Kidney (tissue), 14 donors: ENCODE measurements around the gene NANS. TPM values are rescaled to one million over a fixed set of nuclear protein-coding genes. Genes with fewer than 3 reads are reported as not detected.

Source experiments
- DNase-seq, 5 donors: peaks; one replicate each; pipeline ENCODE4 v3.0.0-alpha.2; 2013 to 2020
- FAIRE-seq: peaks from 2 replicates; lab custom pipeline; 2012; peaks lifted over from hg19 to GRCh38; lab: Jason Lieb, UNC
- H3K27ac ChIP-seq, 2 donors: one replicate each; pipeline ENCODE4 v1.7.0; 2013; ENCODE audit warnings: low read depth in 2 of 2, low read length in 2 of 2, inconsistent platforms in 1 of 2
- H3K27me3 ChIP-seq: one replicate; pipeline ENCODE4 v1.7.1; 2013; ENCODE audit warnings: low read length, inconsistent platforms; ENCODE audit not compliant: control insufficient read depth, insufficient read depth
- H3K36me3 ChIP-seq, 3 donors: one replicate each; pipeline versions ENCODE4 v1.7.0 to v1.7.1; 2013; ENCODE audit warnings: low read length in 3 of 3, control low read depth in 1 of 3, inconsistent platforms in 1 of 3; ENCODE audit not compliant: insufficient read depth in 3 of 3, control insufficient read depth in 2 of 3
- H3K4me1 ChIP-seq, 3 donors: one replicate each; pipeline versions ENCODE4 v1.7.0 to v1.7.1; 2013; ENCODE audit warnings: low read length in 3 of 3, inconsistent platforms in 1 of 3, low read depth in 1 of 3; ENCODE audit not compliant: control insufficient read depth in 2 of 3, insufficient read depth in 2 of 3
- H3K4me3 ChIP-seq, 3 donors: one replicate each; pipeline versions ENCODE4 v1.7.0 to v1.8.1; 2013; ENCODE audit warnings: low read length in 3 of 3, control low read depth in 1 of 3, inconsistent platforms in 1 of 3
- H3K9ac ChIP-seq, 3 donors: one replicate each; pipeline versions ENCODE4 v1.7.0 to v1.7.1; 2013; ENCODE audit warnings: low read length in 3 of 3, control low read depth in 1 of 3, inconsistent platforms in 1 of 3
- H3K9me3 ChIP-seq, 3 donors: one replicate each; pipeline versions ENCODE4 v1.7.0 to v1.7.1; 2013; ENCODE audit warnings: low read length in 3 of 3, control low read depth in 1 of 3, inconsistent platforms in 1 of 3; ENCODE audit not compliant: control insufficient read depth in 2 of 3, insufficient read depth in 1 of 3
- intact Hi-C: fragments of 100-400 bp; cut with DNase I; formaldehyde crosslinking; loops from one replicate; pipeline ENCODE4 v1.11.1; 2022
- polyA plus RNA-seq: library from polyadenylated mRNA; stranded (reverse); fragments of 350-450 nt; fragmentation: Illumina TruSeq; extraction: RNeasy Lipid Tissue Mini Kit (QIAGEN cat#74804); gene quantifications from one replicate; pipeline ENCODE4 v1.2.3, GENCODE V29; 2014; ENCODE audit warnings: low read depth, low replicate concordance; ENCODE audit not compliant: insufficient read depth
- total RNA-seq: library from RNA; stranded (reverse); fragmentation: NEBNext Ultra II Directional; extraction: Animal tissue kit (Norgen Biotek cat#: 25700); gene quantifications from one replicate; pipeline ENCODE4 v1.2.1, GENCODE V29; 2021
- TF ChIP-seq, protein P1 (sequence below): IDR thresholded peaks from 3 replicates; pipeline ENCODE4 v1.5.1; 2012; ENCODE audit warnings: mild to moderate bottlenecking, moderate library complexity, borderline replicate concordance; ENCODE audit not compliant: insufficient read depth; ENCODE audit errors: extremely low read depth
- donor health status: control.
- donor health status: control.
- donor health status: control.
- donor health status: control.
- donor health status: control.
- donor health status: DM: yes; HTN: yes; CAD: no.
- donor health status: Normal renal cell carcinoma (clear cell type).

The NANS gene
- total and polyA plus RNA-seq, 2 donors from 2014 or later: 35.8 to 47.7 TPM

DNA sequence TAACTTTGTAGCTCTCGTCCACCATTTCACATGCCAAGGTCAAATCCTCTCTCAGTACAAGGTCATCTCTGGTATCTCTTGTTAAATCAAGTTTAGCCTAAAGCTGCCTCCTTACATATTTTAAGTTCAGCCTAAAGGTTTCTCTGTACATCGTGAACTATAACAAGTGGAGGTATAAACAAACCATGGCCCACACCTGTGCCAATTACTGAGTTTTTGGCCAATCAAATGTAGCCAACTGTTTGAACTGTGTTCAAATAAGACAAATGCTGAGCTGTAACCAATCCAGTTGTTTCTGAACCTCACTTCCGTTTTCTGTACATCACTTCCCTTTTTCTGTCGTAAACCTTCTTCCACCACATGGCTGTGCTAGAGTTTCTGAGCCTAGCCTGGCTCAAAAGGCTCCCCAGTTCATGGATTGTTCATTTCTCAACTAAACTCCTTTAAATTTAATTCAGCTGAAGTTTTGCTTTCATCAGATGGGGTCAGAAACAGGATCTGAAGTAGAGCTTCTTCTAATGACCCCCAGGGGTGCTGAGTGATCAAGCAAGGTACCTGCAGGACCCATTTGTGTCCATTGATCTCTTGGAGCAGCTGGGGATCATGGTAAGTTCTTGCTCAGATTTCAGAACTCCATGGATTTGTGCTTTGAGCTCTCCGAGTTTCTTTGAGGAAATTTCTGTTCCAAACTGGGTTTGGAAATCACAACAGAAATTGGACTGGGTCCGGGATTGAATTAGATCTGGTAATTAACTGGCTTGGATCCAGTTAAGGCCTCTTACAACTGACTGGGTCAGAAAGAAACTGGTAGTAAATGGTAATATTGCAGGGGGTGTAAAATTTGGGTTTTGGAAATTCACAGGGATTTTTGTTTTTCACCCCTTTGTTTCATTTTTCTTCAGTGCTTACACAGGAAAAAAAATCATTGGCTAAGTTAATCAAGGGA lies 11.0 kb upstream of the NANS start:
- Histone ChIP-seq H3K4me1 (no peaks in the 10 kb centered on the region), H3K9ac (no peak overlapping the region), H3K27ac (no peak overlapping the region), H3K36me3 (no peaks in the 10 kb centered on the region), H3K4me3 (no peak overlapping the region), H3K9me3 (no peaks in the 10 kb centered on the region), H3K27me3 (no peaks in the 10 kb centered on the region)
- FAIRE-seq (no peak), DNase-seq (no peak)
- intact Hi-C loops: no loop called here
- TF ChIP-seq, protein P1, sequence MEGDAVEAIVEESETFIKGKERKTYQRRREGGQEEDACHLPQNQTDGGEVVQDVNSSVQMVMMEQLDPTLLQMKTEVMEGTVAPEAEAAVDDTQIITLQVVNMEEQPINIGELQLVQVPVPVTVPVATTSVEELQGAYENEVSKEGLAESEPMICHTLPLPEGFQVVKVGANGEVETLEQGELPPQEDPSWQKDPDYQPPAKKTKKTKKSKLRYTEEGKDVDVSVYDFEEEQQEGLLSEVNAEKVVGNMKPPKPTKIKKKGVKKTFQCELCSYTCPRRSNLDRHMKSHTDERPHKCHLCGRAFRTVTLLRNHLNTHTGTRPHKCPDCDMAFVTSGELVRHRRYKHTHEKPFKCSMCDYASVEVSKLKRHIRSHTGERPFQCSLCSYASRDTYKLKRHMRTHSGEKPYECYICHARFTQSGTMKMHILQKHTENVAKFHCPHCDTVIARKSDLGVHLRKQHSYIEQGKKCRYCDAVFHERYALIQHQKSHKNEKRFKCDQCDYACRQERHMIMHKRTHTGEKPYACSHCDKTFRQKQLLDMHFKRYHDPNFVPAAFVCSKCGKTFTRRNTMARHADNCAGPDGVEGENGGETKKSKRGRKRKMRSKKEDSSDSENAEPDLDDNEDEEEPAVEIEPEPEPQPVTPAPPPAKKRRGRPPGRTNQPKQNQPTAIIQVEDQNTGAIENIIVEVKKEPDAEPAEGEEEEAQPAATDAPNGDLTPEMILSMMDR: no peak

DNA sequence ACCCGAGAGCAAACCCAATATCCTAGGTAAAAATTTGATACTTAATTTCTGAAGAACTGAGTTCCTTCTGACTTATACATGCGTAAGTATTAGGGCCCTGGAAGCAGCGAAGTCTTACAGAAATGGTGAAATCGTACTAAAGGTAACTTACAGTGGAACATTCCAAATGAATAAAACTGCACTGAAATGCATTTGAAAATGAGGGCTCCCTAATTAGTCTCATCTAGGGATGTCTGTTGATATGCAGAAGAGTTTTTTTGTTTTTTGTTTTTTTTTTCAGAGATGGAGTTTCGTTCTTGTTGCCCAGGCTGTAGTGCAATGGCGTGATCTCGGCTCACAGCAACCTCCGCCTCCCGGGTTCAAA lies 10.4 kb upstream of the NANS start:
- TF ChIP-seq, protein P1: no peak
- no peak overlapping the region for H3K4me3 ChIP-seq

DNA sequence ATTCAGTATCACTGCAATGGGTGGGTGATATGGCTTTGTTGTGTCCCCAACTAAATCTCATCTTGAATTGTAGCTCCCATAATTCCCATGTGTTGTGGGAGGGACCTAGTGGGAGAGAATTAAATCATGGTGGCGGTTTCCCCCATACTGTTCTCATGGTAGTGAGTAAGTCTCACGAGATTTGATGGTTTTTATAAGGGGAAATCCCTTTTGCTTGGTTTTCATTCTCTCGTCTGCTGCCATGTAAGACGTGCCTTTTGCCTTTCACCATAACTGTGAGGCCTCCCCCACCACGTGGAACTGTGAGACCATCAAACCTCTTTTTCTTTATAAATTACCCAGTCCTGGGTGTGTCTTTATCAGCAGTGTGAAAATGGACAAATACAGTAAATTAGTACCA lies 9.5 kb upstream of the NANS start:
- Histone ChIP-seq H3K9me3 (no peaks in the 10 kb centered on the region), H3K27ac (no peak overlapping the region), H3K27me3 (no peaks in the 10 kb centered on the region), H3K9ac (no peak overlapping the region), H3K4me1 (no peaks in the 10 kb centered on the region), H3K4me3 (no peak overlapping the region), H3K36me3 (no peaks in the 10 kb centered on the region)
- TF ChIP-seq, protein P1: no peak
- no peak for FAIRE-seq
- intact Hi-C loops: no loop called here
- DNase-seq: no peak

More for the DNA sequence above, 10.4 kb upstream of the NANS start:
- Histone ChIP-seq H3K9me3 (no peaks in the 10 kb centered on the region), H3K4me1 (no peaks in the 10 kb centered on the region), H3K36me3 (no peaks in the 10 kb centered on the region), H3K9ac (no peak overlapping the region), H3K27ac (no peak overlapping the region), H3K27me3 (no peaks in the 10 kb centered on the region)
- DNase-seq (no peak), FAIRE-seq (no peak)
- intact Hi-C loops: no loop called here
